ENCODE results near the gene POLR2L.

The POLR2L gene

GRCh38 chr11:792535-792821, 49.9 kb downstream of the POLR2L start:
- no peak for DNase-seq

- DNase-seq = no peak
Measured at GRCh38 chr11:791658-792534, 50.4 kb downstream of the POLR2L start.

- no peak for DNase-seq
Measured at GRCh38 chr11:790721-791564, 51.4 kb downstream of the POLR2L start.

- DNase-seq = no peak
Measured at GRCh38 chr11:789943-790342, 52.4 kb downstream of the POLR2L start, which contains the start of gene CEND1. CEND1 (minus strand) TSS chr11:790090; CDS start chr11:788576, 1,514 bp downstream.

Data from NCI-H1048 (cell line).